DND-41 (cell line): ENCODE data around the gene ZYG11A.

Experiments used
- CTCF ChIP-seq: IDR thresholded peaks from 2 replicates; pipeline ENCODE4 v1.5.1; 2012; ENCODE audit warnings: borderline replicate concordance, low read length, moderate library complexity, mild to moderate bottlenecking; ENCODE audit not compliant: poor library complexity, severe bottlenecking; ENCODE audit errors: extremely low read depth
- EZH2 ChIP-seq: IDR thresholded peaks from 3 replicates; pipeline ENCODE4 v1.6.1; 2012; ENCODE audit warnings: borderline replicate concordance, low read depth, mild to moderate bottlenecking, moderate library complexity, low read length, inconsistent platforms; ENCODE audit not compliant: severe bottlenecking

DNA sequence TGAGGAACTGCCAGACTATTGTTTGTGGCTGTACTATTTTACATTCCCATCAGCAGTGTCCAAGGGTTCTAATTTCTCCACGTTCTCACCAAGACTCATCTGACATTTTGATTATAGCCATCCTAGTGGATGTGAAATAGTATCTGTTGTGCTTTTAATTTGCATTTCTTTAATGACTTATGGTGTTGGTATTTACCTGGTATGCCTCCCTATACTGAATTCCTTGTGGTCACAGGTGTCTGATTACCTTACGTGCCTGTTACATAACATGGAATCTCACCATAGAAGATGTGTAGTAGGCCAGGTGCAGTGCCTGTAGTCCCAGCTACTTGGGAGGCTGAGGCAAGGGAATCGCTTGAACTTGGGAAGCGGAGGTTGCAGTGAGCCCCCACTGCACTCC is 13.5 kb downstream of the ZYG11A start:
- no peak for TF ChIP-seq CTCF
- TF ChIP-seq EZH2, result no peak
